HepG2 (cell line): ENCODE data around the gene RPL23. TPM values are rescaled to one million over a fixed set of nuclear protein-coding genes. Genes with fewer than 3 reads are reported as not detected.
A peak's percentile ranks its signal among the peaks of the same experiment; 100 is the strongest.

ENCODE experiments used
- GATAD2A ChIP-seq: IDR thresholded peaks from 2 replicates; pipeline ENCODE4 v1.6.1; 2016
- GLMP ChIP-seq: sonication (generic); formaldehyde crosslinking; IDR thresholded peaks from 2 replicates; pipeline ENCODE4 v1.9.0; 2021; ENCODE audit warnings: missing genetic modification reagents, mild to moderate bottlenecking, borderline replicate concordance
- HNRNPK ChIP-seq: fragments of 200-400 bp; formaldehyde crosslinking; IDR thresholded peaks from 2 replicates; pipeline ENCODE4 v1.6.1; 2018; ENCODE audit warnings: low read length, low read depth, moderate library complexity, mild to moderate bottlenecking; ENCODE audit not compliant: poor library complexity, severe bottlenecking
- KLF16 ChIP-seq, 2 experiments: sonication (generic) in 1 of 2; formaldehyde crosslinking in 1 of 2; IDR thresholded peaks; 2 replicates each; pipeline versions ENCODE4 v1.6.1 to v1.8.0; 2016 to 2023; ENCODE audit warnings: missing genetic modification reagents in 2 of 2, missing compliant biosample characterization in 1 of 2
- KLF6 ChIP-seq: IDR thresholded peaks from 2 replicates; pipeline ENCODE4 v1.8.0; 2016; ENCODE audit warnings: missing biosample characterization, missing genetic modification reagents
- NFE2L1 ChIP-seq: sonication (generic); formaldehyde crosslinking; IDR thresholded peaks from 2 replicates; pipeline ENCODE4 v1.4.0; 2020; ENCODE audit warnings: missing genetic modification reagents, mild to moderate bottlenecking, borderline replicate concordance
- NKX3-1 ChIP-seq: sonication (generic); formaldehyde crosslinking; IDR thresholded peaks from 2 replicates; pipeline ENCODE4 v1.5.0; 2020; ENCODE audit warnings: missing genetic modification reagents
- SETDB1 ChIP-seq: sonication (generic); formaldehyde crosslinking; IDR thresholded peaks from 2 replicates; pipeline ENCODE4 v1.5.1; 2020; ENCODE audit warnings: missing genetic modification reagents, mild to moderate bottlenecking, borderline replicate concordance
- STAT5B ChIP-seq: sonication (generic); formaldehyde crosslinking; IDR thresholded peaks from 2 replicates; pipeline ENCODE4 v1.4.0; 2020; ENCODE audit warnings: missing genetic modification reagents
- TFDP2 ChIP-seq: sonication (generic); formaldehyde crosslinking; IDR thresholded peaks from 2 replicates; pipeline ENCODE4 v1.4.0; 2020; ENCODE audit warnings: missing genetic modification reagents
- TP53 ChIP-seq: sonication (generic); formaldehyde crosslinking; conservative IDR thresholded peaks from 2 replicates; pipeline ENCODE4 v1.4.0; 2020; ENCODE audit warnings: missing genetic modification reagents
- ZFP37 ChIP-seq: sonication (generic); formaldehyde crosslinking; IDR thresholded peaks from 2 replicates; pipeline ENCODE4 v1.4.0; 2020; ENCODE audit warnings: missing genetic modification reagents, borderline replicate concordance
- ZNF33B ChIP-seq: sonication (generic); formaldehyde crosslinking; IDR thresholded peaks from 2 replicates; pipeline ENCODE4 v1.5.1; 2020; ENCODE audit warnings: mild to moderate bottlenecking, missing genetic modification reagents
- ZNF34 ChIP-seq: sonication (generic); formaldehyde crosslinking; IDR thresholded peaks from 2 replicates; pipeline ENCODE4 v1.4.0; 2020; ENCODE audit warnings: mild to moderate bottlenecking, missing genetic modification reagents, borderline replicate concordance
- ZNF564 ChIP-seq: sonication (generic); formaldehyde crosslinking; IDR thresholded peaks from 2 replicates; pipeline ENCODE4 v1.8.1; 2023; ENCODE audit warnings: mild to moderate bottlenecking, missing genetic modification reagents
- ZNF691 ChIP-seq: sonication (generic); formaldehyde crosslinking; IDR thresholded peaks from 2 replicates; pipeline ENCODE4 v1.4.0; 2020; ENCODE audit warnings: missing genetic modification reagents, low read depth, mild to moderate bottlenecking, borderline replicate concordance
- polyA plus RNA-seq, 8 experiments: library from polyadenylated mRNA; depleted of rRNA in 3 of 8; stranded (reverse) in 7 of 8; unstranded in 1 of 8; fragments of >200 nt; fragmentation: Illumina TruSeq in 4 of 8; extraction: Trizol in 4 of 8; gene quantifications; 2 replicates each; pipeline versions ENCODE4 v1.2.1 to v1.2.3, GENCODE V29; 2011 to 2016; ENCODE audit warnings: low read depth in 4 of 8, missing spikeins in 1 of 8, mixed read lengths in 1 of 8; ENCODE audit not compliant: insufficient read depth in 1 of 8
- total RNA-seq, 5 experiments: library from RNA; depleted of rRNA; stranded (reverse); fragments of >200 nt; fragmentation: Illumina TruSeq; extraction: Trizol; gene quantifications; 2 replicates each; pipeline ENCODE4 v1.2.3, GENCODE V29; 2016; ENCODE audit warnings: low read depth in 1 of 5
- TF ChIP-seq, protein P1 (sequence below): sonication (generic); formaldehyde crosslinking; IDR thresholded peaks from 2 replicates; pipeline ENCODE4 v1.4.0; 2020; ENCODE audit warnings: mild to moderate bottlenecking, missing genetic modification reagents
- TF ChIP-seq, protein P2 (sequence below): sonication (generic); formaldehyde crosslinking; IDR thresholded peaks from 2 replicates; pipeline ENCODE4 v1.4.0; 2020; ENCODE audit warnings: missing genetic modification reagents
- TF ChIP-seq, protein P3 (sequence below): sonication (generic); formaldehyde crosslinking; IDR thresholded peaks from 2 replicates; pipeline ENCODE4 v1.8.0; 2022; ENCODE audit warnings: missing genetic modification reagents, mild to moderate bottlenecking, moderate library complexity, borderline replicate concordance

RPL23 gene
- total and polyA plus RNA-seq, 2 of the 13 experiments (the other 11 are each of a cell fraction or from before 2014, with no cell fraction given), result 2,790 to 4,860 TPM

DNA sequence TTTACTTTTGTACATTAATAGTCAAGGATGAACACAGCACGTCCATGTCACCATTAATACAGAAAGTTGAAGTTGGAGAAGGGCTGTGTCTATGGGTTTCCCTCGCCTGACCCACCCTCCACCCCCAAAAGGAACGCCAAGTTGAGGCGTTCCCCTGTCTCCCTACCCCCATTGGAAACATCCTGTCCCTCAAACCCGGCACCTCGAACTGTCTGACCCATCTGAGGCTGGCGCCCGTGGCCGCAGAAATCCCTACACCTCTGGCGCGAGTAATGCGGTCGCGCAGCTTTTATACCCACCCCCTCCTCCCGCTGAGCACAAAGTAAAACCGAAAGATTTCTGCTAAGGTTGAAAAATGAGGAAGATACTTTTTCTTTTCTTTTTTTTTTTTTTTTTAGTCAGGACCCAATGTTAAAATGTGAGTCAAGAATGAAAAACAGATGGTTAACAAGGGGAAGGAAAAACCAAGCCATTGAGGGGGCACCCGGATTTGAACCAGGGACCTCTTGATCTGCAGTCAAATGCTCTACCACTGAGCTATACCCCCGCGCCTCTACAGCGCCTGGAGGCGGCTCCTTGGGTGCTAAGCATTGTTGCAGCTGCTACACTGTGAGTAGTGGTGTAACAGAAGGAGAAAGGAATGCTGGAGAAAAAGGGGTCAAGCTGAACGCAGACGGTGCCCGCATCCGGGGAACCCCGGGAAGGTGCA, 15.4 kb upstream of the RPL23 start (continued):
- TF ChIP-seq GLMP (CRISPR knock-in tag) (no peak), STAT5B (CRISPR knock-in tag) (0 out of 2 replicates have a peak, but pooled peaks have one; percentile 72), KLF6 (CRISPR knock-in tag) (0 out of 2 replicates have a peak, but pooled peaks have one; percentile 11), GATAD2A (CRISPR knock-in tag) (peak; percentile 90), ZNF691 (CRISPR knock-in tag) (peak; percentile 58; the same call in 1 of the 2 replicates), TP53 (CRISPR knock-in tag) (peak; percentile 86), ZFP37 (CRISPR knock-in tag) (peak; percentile 60; the same call in 1 of the 2 replicates), SETDB1 (CRISPR knock-in tag) (no peak), HNRNPK (no peak), KLF16 (CRISPR knock-in tag; IDR thresholded peaks at IDR 0.05) (peak in 1 of 2 experiments; percentile 91; a peak in 2 of 4 replicates), ZNF34 (CRISPR knock-in tag) (no peak), ZNF564 (CRISPR knock-in tag) (no peak), TFDP2 (CRISPR knock-in tag) (no peak; the same call in none of the 2 replicates), NKX3-1 (CRISPR knock-in tag) (no peak; the same call in 1 of the 2 replicates), ZNF33B (peak; percentile 23; the same call in 1 of the 2 replicates), NFE2L1 (CRISPR knock-in tag) (no peak)
- TF ChIP-seq, protein P1, sequence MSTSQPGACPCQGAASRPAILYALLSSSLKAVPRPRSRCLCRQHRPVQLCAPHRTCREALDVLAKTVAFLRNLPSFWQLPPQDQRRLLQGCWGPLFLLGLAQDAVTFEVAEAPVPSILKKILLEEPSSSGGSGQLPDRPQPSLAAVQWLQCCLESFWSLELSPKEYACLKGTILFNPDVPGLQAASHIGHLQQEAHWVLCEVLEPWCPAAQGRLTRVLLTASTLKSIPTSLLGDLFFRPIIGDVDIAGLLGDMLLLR, result no peak
- TF ChIP-seq, protein P2, sequence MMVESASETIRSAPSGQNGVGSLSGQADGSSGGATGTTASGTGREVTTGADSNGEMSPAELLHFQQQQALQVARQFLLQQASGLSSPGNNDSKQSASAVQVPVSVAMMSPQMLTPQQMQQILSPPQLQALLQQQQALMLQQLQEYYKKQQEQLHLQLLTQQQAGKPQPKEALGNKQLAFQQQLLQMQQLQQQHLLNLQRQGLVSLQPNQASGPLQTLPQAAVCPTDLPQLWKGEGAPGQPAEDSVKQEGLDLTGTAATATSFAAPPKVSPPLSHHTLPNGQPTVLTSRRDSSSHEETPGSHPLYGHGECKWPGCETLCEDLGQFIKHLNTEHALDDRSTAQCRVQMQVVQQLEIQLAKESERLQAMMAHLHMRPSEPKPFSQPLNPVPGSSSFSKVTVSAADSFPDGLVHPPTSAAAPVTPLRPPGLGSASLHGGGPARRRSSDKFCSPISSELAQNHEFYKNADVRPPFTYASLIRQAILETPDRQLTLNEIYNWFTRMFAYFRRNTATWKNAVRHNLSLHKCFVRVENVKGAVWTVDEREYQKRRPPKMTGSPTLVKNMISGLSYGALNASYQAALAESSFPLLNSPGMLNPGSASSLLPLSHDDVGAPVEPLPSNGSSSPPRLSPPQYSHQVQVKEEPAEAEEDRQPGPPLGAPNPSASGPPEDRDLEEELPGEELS (CRISPR knock-in tag), result peak; percentile 24; the same call in 1 of the 2 replicates
- TF ChIP-seq, protein P3, sequence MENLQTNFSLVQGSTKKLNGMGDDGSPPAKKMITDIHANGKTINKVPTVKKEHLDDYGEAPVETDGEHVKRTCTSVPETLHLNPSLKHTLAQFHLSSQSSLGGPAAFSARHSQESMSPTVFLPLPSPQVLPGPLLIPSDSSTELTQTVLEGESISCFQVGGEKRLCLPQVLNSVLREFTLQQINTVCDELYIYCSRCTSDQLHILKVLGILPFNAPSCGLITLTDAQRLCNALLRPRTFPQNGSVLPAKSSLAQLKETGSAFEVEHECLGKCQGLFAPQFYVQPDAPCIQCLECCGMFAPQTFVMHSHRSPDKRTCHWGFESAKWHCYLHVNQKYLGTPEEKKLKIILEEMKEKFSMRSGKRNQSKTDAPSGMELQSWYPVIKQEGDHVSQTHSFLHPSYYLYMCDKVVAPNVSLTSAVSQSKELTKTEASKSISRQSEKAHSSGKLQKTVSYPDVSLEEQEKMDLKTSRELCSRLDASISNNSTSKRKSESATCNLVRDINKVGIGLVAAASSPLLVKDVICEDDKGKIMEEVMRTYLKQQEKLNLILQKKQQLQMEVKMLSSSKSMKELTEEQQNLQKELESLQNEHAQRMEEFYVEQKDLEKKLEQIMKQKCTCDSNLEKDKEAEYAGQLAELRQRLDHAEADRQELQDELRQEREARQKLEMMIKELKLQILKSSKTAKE (CRISPR knock-in tag), result 0 out of 2 replicates have a peak, but pooled peaks have one; percentile 35
